Measurements from ENCODE around the gene DGKA.
A peak's percentile ranks its signal among the peaks of the same experiment; 100 is the strongest.
"Not testable (repeated sequence)": the region's sequence is repeated elsewhere in the genome, so short reads cannot be mapped to it uniquely, and the experiment has no call there.

DGKA gene

GRCh38 chr12:55969356-55969755 is 38.4 kb downstream of the DGKA start:
- DNase-seq = no peak

- peak in 3 of 4 experiments; percentile 21 to 47 (median 28) for DNase-seq
Observed at GRCh38 chr12:55970775-55971174, 39.8 kb downstream of the DGKA start.

GRCh38 chr12:55972042-55972441 is 41.1 kb downstream of the DGKA start:
- DNase-seq = no peak

GRCh38 chr12:55972456-55972855 is 41.5 kb downstream of the DGKA start:
- no peak for DNase-seq

- DNase-seq = peak in 2 of 4 experiments; percentile 60 to 61
Observed at GRCh38 chr12:55972911-55973598, 42.1 kb downstream of the DGKA start.

GRCh38 chr12:55973599-55974307 is 42.8 kb downstream of the DGKA start, which contains the start of gene RAB5B:
Gene RAB5B, plus strand, starts transcription at chr12:55974078. Its CDS starts 12,883 bp downstream, at chr12:55986961.
- DNase-seq = peak; percentile 99 to 100 (median 99)

GRCh38 chr12:55974308-55974730 is 43.4 kb downstream of the DGKA start:
- peak; percentile 35 to 75 (median 66) for DNase-seq

GRCh38 chr12:55978393-55978792 is 47.4 kb downstream of the DGKA start:
- no peak for DNase-seq

- no peak for DNase-seq
Observed at GRCh38 chr12:55979069-55979468, 48.1 kb downstream of the DGKA start.

GRCh38 chr12:55981882-55982281 is 50.9 kb downstream of the DGKA start:
- DNase-seq = peak in 1 of 4 experiments; percentile 28

- peak; percentile 80 to 92 (median 86) for DNase-seq
Observed at GRCh38 chr12:55982319-55982936, 51.5 kb downstream of the DGKA start.

- peak in 3 of 4 experiments; percentile 46 to 59 (median 50) for DNase-seq
Observed at GRCh38 chr12:55983232-55983842, 52.4 kb downstream of the DGKA start.

GRCh38 chr12:55984861-55985260 is 53.9 kb downstream of the DGKA start:
- peak in 2 of 4 experiments; percentile 25 to 38 for DNase-seq

- DNase-seq = peak in 2 of 4 experiments; percentile 41 to 56
Observed at GRCh38 chr12:55985341-55985740, 54.4 kb downstream of the DGKA start.

- DNase-seq = not testable (repeated sequence)
Observed at GRCh38 chr12:55985976-55986375, 55.0 kb downstream of the DGKA start.

GRCh38 chr12:55991110-55991509 is 60.1 kb downstream of the DGKA start:
- DNase-seq = no peak

GRCh38 chr12:55993230-55993853 is 62.4 kb downstream of the DGKA start:
- DNase-seq = no peak

- DNase-seq = no peak
Observed at GRCh38 chr12:55995366-55995765, 64.4 kb downstream of the DGKA start.

GRCh38 chr12:55996201-55996714 is 65.3 kb downstream of the DGKA start:
- DNase-seq = peak; percentile 48 to 78 (median 70)

- DNase-seq = peak; percentile 95 to 98 (median 98)
Observed at GRCh38 chr12:55996715-55997534, 66.0 kb downstream of the DGKA start, which contains the start of gene SUOX. Gene SUOX, plus strand, starts transcription at chr12:55997276. Its CDS starts 4,946 bp downstream, at chr12:56002222.

- DNase-seq = no peak
Observed at GRCh38 chr12:55997535-55997859, 66.5 kb downstream of the DGKA start.

Measured in suppressor macrophage (primary cell).